Spleen (tissue), 11 donors: ENCODE measurements around the gene HHLA2. TPM values are rescaled to one million over a fixed set of nuclear protein-coding genes. Genes with fewer than 3 reads are reported as not detected.

Experiments
- DNase-seq: peaks from one replicate; pipeline ENCODE4 v3.0.0-alpha.2; 2020
- H3K27ac ChIP-seq, 8 donors: fragments of 200-600 bp; sonication (generic) in 7 of 8; 1 replicate in 4 of 8; 2 replicates in 4 of 8; pipeline versions ENCODE4 v1.5.0 to v1.8.0; 2016 to 2021; ENCODE audit warnings: inconsistent platforms in 4 of 8, mild to moderate bottlenecking in 4 of 8, moderate library complexity in 1 of 8
- H3K27me3 ChIP-seq, 7 donors: fragments of 200-600 bp; sonication (generic) in 6 of 7; replicated peaks in 1 of 7; 1 replicate in 4 of 7; 2 replicates in 3 of 7; pipeline versions ENCODE4 v1.5.0 to v1.8.0; 2016 to 2021; ENCODE audit warnings: inconsistent platforms in 3 of 7, mild to moderate bottlenecking in 1 of 7
- H3K36me3 ChIP-seq, 6 donors: fragments of 200-600 bp; sonication (generic) in 5 of 6; 1 replicate in 4 of 6; 2 replicates in 2 of 6; pipeline versions ENCODE4 v1.5.0 to v1.8.0; 2016 to 2021; ENCODE audit warnings: inconsistent platforms in 2 of 6
- H3K4me1 ChIP-seq, 6 donors: fragments of 200-600 bp; sonication (generic) in 5 of 6; 1 replicate in 3 of 6; 2 replicates in 3 of 6; pipeline versions ENCODE4 v1.5.0 to v1.8.0; 2016 to 2021; ENCODE audit warnings: inconsistent platforms in 3 of 6
- H3K4me3 ChIP-seq, 8 donors: fragments of 200-600 bp; sonication (generic) in 7 of 8; 1 replicate in 4 of 8; 2 replicates in 4 of 8; pipeline versions ENCODE4 v1.5.0 to v1.8.0; 2016 to 2021; ENCODE audit warnings: inconsistent platforms in 4 of 8, mild to moderate bottlenecking in 4 of 8, moderate library complexity in 2 of 8
- H3K9me3 ChIP-seq, 8 donors: fragments of 200-600 bp; sonication (generic) in 7 of 8; 1 replicate in 4 of 8; 2 replicates in 4 of 8; pipeline versions ENCODE4 v1.5.0 to v1.8.0; 2016 to 2021; ENCODE audit warnings: inconsistent platforms in 4 of 8
- POLR2A ChIP-seq, 3 donors: fragments of 450-650 bp; IDR thresholded peaks; one replicate each; pipeline ENCODE4 v1.5.1; 2017; ENCODE audit warnings: antibody characterized with exemption in 3 of 3, mild to moderate bottlenecking in 1 of 3
- POLR2AphosphoS5 ChIP-seq, 3 donors: sonication (generic); formaldehyde crosslinking; IDR thresholded peaks; one replicate each; pipeline ENCODE4 v1.5.1; 2017; ENCODE audit warnings: antibody characterized with exemption in 3 of 3
- WGBS, 5 donors: extraction: QIAGEN DNeasy Blood & Tissue Kit in 3 of 5; methylation state at CpG; one replicate each; pipeline versions ENCODE4 v1.1.5 to v1.1.7; 2013 to 2018; 5-methylcytosine and 5-hydroxymethylcytosine counted together
- intact Hi-C: fragments of 100-400 bp; cut with DNase I; formaldehyde crosslinking; loops from one replicate; pipeline ENCODE4 v1.15.0; 2023; ENCODE audit warnings: low total_unique reads
- polyA plus RNA-seq, 3 donors: library from polyadenylated mRNA; stranded (reverse); fragments of 200-250 nt; gene quantifications; one replicate each; pipeline ENCODE4 v1.2.1, GENCODE V29; 2013
- total RNA-seq, 7 donors: library from RNA; depleted of rRNA in 3 of 7; stranded (reverse); fragments of >200 nt in 3 of 7; fragmentation: NEBNext Ultra II Directional in 4 of 7; extraction: Animal tissue kit (Norgen Biotek cat#: 25700) in 4 of 7; gene quantifications; one replicate each; pipeline versions ENCODE4 v1.1.0 to v1.2.1, GENCODE V29; 2016 to 2021
- TF ChIP-seq, protein P1 (sequence below), 11 experiments: fragments of 200-600 bp in 7 of 11; fragments of 450-650 bp in 4 of 11; sonication (generic) in 4 of 11; IDR thresholded peaks in 8 of 11; conservative IDR thresholded peaks in 3 of 11; 1 replicate in 7 of 11; 2 replicates in 4 of 11; pipeline versions ENCODE4 v1.4.0 to v1.8.0; 2016 to 2021; ENCODE audit warnings: antibody characterized with exemption in 11 of 11, inconsistent platforms in 4 of 11, mild to moderate bottlenecking in 1 of 11
- donor health status: healthy with polysubstance abuse.
- donor health status: DM: no; HTN: no; CAD: no; lungs with moderate emphysema.
- donor health status: DM: no; HTN: no; CAD: no.
- donor health status: Bipolar disorder and iron deficiency.
- donor health status: healthy.
- donor health status: DM: no; HTN: no; CAD: no.
- donor health status: DM: yes; HTN: yes; CAD: no.

The HHLA2 gene
- total and polyA plus RNA-seq, 10 donors: 0.09 to 0.43 (median 0.18) TPM; not detected in 4

DNA sequence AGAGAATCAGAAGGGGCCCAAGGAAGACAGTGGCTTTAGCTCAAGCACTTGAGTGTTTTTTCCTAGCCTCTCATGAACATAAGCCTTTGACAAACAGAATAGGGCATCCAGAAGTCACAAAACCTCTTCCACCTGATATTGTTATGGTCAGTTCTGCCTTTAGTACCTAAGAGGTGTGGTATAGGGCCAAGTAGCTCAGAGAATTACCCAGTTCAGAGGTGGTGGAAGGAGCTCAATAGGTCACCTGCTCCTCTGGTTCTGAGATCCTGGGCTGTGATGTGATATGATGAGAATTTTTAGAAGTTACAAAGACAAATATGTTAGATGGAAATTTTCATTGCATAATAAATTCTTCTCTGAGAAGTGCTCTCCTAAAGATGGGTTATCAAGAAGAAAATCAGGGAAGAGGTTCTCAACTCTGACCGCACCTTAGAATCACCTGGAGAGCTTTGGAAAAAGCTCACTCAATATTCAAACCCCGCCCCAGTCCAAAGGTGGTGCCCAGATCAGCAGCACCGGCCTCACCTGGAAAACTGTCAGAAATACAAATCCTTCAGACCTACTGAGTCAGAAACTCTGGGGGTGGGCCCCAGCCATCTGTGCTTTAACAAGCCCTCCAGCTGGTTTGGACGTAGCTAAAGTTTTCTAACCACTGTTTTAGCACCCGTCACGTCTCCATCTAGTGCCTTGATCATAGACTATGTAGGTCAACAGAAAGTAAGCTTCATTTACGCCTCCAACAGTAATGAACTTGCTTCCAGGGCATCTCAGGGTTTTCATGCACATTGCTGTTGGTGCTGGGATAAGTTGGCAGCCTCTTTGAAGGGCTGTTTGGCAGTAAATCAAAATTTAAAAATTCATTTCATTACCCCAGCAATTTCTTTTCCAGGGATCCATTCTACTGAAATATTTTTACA lies 112.8 kb downstream of the HHLA2 start:
- no peak overlapping the region for H3K27ac ChIP-seq
- 92 to 95% (median 92%) methylated on average over 7 of the region's 7 CpGs for WGBS, 5 donors

DNA sequence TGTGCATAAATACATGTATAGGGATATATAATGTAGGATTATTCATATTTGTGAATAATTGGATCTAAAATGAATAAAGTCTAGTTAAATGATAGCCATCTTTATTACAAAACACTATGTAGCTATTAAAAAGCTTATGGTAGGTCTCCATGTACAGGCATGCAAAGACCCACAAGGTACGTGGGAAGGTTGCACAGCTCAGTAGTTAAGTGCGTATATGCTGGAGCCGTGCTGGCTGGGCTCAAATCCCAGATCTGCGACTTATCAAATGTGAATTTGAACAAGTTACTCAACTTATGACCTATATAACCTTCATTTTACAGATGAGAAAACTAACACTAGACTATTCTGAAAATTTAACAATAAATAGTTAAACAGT lies 113.4 kb downstream of the HHLA2 start:
- Histone ChIP-seq H3K9me3 (no peaks in the 10 kb centered on the region), H3K4me3 (no peak overlapping the region), H3K4me1 (peaks cover 0 to 27% (median 3%) of the 10 kb centered on the region in 6 donors), H3K27me3 (no peaks in the 10 kb centered on the region), H3K36me3 (no peaks in the 10 kb centered on the region), H3K27ac (no peak overlapping the region)
- no peak for DNase-seq
- TF ChIP-seq POLR2AphosphoS5 (IDR thresholded peaks at IDR 0.05) (no peak), POLR2A (IDR thresholded peaks at IDR 0.05) (no peak)
- TF ChIP-seq, protein P1, sequence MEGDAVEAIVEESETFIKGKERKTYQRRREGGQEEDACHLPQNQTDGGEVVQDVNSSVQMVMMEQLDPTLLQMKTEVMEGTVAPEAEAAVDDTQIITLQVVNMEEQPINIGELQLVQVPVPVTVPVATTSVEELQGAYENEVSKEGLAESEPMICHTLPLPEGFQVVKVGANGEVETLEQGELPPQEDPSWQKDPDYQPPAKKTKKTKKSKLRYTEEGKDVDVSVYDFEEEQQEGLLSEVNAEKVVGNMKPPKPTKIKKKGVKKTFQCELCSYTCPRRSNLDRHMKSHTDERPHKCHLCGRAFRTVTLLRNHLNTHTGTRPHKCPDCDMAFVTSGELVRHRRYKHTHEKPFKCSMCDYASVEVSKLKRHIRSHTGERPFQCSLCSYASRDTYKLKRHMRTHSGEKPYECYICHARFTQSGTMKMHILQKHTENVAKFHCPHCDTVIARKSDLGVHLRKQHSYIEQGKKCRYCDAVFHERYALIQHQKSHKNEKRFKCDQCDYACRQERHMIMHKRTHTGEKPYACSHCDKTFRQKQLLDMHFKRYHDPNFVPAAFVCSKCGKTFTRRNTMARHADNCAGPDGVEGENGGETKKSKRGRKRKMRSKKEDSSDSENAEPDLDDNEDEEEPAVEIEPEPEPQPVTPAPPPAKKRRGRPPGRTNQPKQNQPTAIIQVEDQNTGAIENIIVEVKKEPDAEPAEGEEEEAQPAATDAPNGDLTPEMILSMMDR (IDR thresholded peaks at IDR 0.05 in 8 of 11, conservative IDR thresholded peaks at IDR 0.05 in 3 of 11): no peak
- intact Hi-C loops: no loop called here
- WGBS, 5 donors: 94 to 96% (median 95%) methylated on average over 4 of the region's 4 CpGs

More for the DNA sequence above, 112.8 kb downstream of the HHLA2 start:
- Histone ChIP-seq H3K27me3 (no peaks in the 10 kb centered on the region), H3K36me3 (no peaks in the 10 kb centered on the region), H3K4me1 (peaks cover 0 to 27% (median 3%) of the 10 kb centered on the region in 6 donors), H3K9me3 (no peaks in the 10 kb centered on the region), H3K4me3 (no peak overlapping the region)
- TF ChIP-seq POLR2AphosphoS5 (IDR thresholded peaks at IDR 0.05): no peak
- TF ChIP-seq POLR2A (IDR thresholded peaks at IDR 0.05): no peak
- TF ChIP-seq, protein P1 (IDR thresholded peaks at IDR 0.05 in 8 of 11, conservative IDR thresholded peaks at IDR 0.05 in 3 of 11): no peak
- intact Hi-C loops: no loop called here
- no peak for DNase-seq

DNA sequence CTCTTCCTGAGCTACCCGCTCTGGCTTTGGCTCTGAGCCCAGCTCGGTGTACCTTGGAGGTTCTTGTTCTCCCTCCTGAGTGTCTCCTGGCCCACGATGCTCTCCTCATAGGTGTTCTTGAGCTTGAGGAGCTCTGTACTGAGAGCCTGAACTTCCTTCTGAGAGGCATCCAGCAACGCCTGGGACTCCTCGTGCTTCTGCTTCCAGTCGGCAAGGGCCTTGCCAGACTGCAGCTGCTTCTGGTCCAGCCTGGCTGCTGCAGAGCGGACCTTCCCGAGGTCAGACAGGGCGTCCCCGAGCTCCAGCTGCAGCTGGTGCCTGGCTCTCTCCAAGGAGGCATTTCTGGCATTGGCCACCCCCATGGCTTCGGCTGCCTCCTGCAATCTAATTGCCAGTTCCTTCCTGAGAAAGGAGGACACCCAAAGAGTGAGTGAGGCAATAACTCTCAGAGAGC lies 114.2 kb downstream of the HHLA2 start:
- H3K36me3 ChIP-seq: no peaks in the 10 kb centered on the region
- intact Hi-C loops: no loop called here
- no peaks in the 10 kb centered on the region for H3K9me3 ChIP-seq
- DNase-seq: no peak
- H3K4me1 ChIP-seq: peaks cover 0 to 27% (median 3%) of the 10 kb centered on the region in 6 donors
- 59 to 87% (median 79%) methylated on average over 7 to 11 of the region's 11 CpGs for WGBS, 5 donors
- TF ChIP-seq POLR2AphosphoS5 (IDR thresholded peaks at IDR 0.05): peak in 2 of 3 donors; percentile 32 to 39
- TF ChIP-seq POLR2A (IDR thresholded peaks at IDR 0.05): no peak
- no peak overlapping the region for H3K4me3 ChIP-seq
- no peak overlapping the region for H3K27ac ChIP-seq
- H3K27me3 ChIP-seq: no peaks in the 10 kb centered on the region

DNA sequence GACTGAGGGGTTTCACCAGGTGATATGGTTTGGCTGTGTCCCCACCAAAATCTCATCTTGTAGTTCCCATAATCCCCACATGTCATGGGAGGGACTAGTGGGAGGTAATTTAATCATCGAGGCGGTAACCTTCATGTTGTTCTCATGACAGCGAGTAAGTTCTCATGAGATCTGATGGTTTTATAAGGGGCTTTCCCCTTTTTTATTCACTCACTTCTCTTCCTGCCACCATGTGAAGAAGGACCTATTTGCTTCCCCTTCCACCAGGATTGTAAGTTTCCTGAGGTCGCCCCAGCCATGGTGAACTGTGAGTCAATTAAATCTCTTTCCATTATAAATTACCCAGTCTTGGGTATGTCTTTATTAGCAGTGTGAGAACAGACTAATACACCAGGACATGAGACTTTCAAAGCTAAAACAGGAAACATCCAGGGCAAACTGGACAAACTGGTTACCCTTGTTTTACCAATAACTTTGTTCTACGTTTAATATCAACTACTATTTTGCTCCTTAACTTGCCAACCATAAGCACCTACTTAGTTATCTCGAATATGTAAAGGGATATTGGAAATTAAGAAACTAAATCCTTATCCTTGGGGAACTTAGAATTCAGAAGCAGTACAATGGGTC lies 115.9 kb downstream of the HHLA2 start:
- intact Hi-C loops: no loop called here
- H3K9me3 ChIP-seq: no peaks in the 10 kb centered on the region
- H3K4me3 ChIP-seq: no peak overlapping the region
- no peaks in the 10 kb centered on the region for H3K27me3 ChIP-seq
- peaks cover 0 to 13% (median 3%) of the 10 kb centered on the region in 6 donors for H3K4me1 ChIP-seq
- no peak overlapping the region for H3K27ac ChIP-seq
- H3K36me3 ChIP-seq: no peaks in the 10 kb centered on the region
- WGBS, 5 donors: 88 to 96% (median 93%) methylated on average over 6 of the region's 6 CpGs
- DNase-seq: no peak
- TF ChIP-seq POLR2A (IDR thresholded peaks at IDR 0.05) (no peak), POLR2AphosphoS5 (IDR thresholded peaks at IDR 0.05) (no peak)
- TF ChIP-seq, protein P1 (IDR thresholded peaks at IDR 0.05 in 8 of 11, conservative IDR thresholded peaks at IDR 0.05 in 3 of 11): no peak
